Neutrophil (primary cell): Measurements from ENCODE around the gene FTCDNL1.

Experiments
- H3K27ac ChIP-seq: fragments of 200-600 bp; sonication (generic); 2 replicates; pipeline ENCODE4 v1.5.1; 2016; ENCODE audit warnings: mild to moderate bottlenecking, moderate library complexity
- H3K27me3 ChIP-seq: fragments of 200-600 bp; sonication (generic); 2 replicates; pipeline ENCODE4 v1.6.0; 2016; ENCODE audit warnings: mild to moderate bottlenecking
- H3K36me3 ChIP-seq: fragments of 200-600 bp; sonication (generic); 2 replicates; pipeline ENCODE4 v1.5.1; 2017
- H3K4me1 ChIP-seq, 2 experiments: fragments of 200-600 bp in 1 of 2; sonication (generic) in 1 of 2; 1 replicate in 1 of 2; 2 replicates in 1 of 2; pipeline versions ENCODE4 v1.5.1 to v1.6.1; 2013 to 2016; ENCODE audit warnings: low read depth in 1 of 2, low read length in 1 of 2, mild to moderate bottlenecking in 1 of 2, moderate library complexity in 1 of 2; ENCODE audit not compliant: control insufficient read depth in 1 of 2, insufficient read depth in 1 of 2
- H3K4me3 ChIP-seq, 2 experiments: fragments of 200-600 bp in 1 of 2; sonication (generic) in 1 of 2; 1 replicate in 1 of 2; 2 replicates in 1 of 2; pipeline ENCODE4 v1.5.1; 2013 to 2016; ENCODE audit warnings: low read depth in 1 of 2, low read length in 1 of 2, mild to moderate bottlenecking in 1 of 2, moderate library complexity in 1 of 2
- H3K9me3 ChIP-seq: fragments of 200-600 bp; sonication (generic); 2 replicates; pipeline ENCODE4 v1.5.1; 2016
- CTCF ChIP-seq: fragments of 200-600 bp; sonication (generic); IDR thresholded peaks from 2 replicates; pipeline ENCODE4 v1.5.1; 2016; ENCODE audit warnings: antibody characterized with exemption

Gene FTCDNL1

GRCh38 chr2:199851883-199852282 is 891 bp upstream of the FTCDNL1 start:
- H3K4me3 ChIP-seq = no peak overlapping the region
- no peak overlapping the region for H3K27ac ChIP-seq
- no peaks in the 10 kb centered on the region for H3K27me3 ChIP-seq
- H3K36me3 ChIP-seq = no peaks in the 10 kb centered on the region
- peaks cover 2% of the 10 kb centered on the region for H3K9me3 ChIP-seq
- no peak for TF ChIP-seq CTCF
- peaks cover 5 to 13% of the 10 kb centered on the region in 2 experiments for H3K4me1 ChIP-seq

- Histone ChIP-seq H3K4me1 (peaks cover 5 to 13% of the 10 kb centered on the region in 2 experiments), H3K36me3 (no peaks in the 10 kb centered on the region), H3K27me3 (no peaks in the 10 kb centered on the region), H3K9me3 (peaks cover 6% of the 10 kb centered on the region), H3K27ac (no peak overlapping the region), H3K4me3 (peak overlapping the region; percentile 56 to 60)
- no peak for TF ChIP-seq CTCF
Measured at GRCh38 chr2:199851501-199851810, 464 bp upstream of the FTCDNL1 start.

DNA sequence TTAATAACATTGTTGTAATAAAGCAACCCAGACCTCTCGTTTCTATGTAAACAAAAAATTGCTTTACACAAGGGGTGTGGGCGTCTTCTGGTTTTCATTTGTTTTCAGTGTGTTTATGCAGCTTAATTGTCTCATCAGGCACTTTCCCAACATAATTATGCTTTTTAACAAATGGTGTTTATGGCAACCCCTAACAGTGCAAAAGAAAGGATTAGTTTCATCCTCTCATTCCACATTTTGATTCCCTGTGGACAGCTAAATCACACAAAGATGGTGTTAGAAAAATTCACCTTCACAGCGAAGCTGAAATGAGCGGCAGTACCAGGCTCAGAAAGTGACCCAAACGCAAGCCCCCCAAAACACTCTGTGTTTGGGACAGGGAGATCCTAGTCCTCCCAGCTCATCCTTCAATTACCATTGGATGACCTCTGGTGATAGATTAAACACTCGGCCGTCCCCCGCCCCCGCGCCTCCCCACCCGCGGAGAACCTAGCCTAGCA is 724 bp downstream of the FTCDNL1 start:
- no peak overlapping the region for H3K27ac ChIP-seq
- H3K4me1 ChIP-seq = peaks cover 5 to 13% of the 10 kb centered on the region in 2 experiments

DNA sequence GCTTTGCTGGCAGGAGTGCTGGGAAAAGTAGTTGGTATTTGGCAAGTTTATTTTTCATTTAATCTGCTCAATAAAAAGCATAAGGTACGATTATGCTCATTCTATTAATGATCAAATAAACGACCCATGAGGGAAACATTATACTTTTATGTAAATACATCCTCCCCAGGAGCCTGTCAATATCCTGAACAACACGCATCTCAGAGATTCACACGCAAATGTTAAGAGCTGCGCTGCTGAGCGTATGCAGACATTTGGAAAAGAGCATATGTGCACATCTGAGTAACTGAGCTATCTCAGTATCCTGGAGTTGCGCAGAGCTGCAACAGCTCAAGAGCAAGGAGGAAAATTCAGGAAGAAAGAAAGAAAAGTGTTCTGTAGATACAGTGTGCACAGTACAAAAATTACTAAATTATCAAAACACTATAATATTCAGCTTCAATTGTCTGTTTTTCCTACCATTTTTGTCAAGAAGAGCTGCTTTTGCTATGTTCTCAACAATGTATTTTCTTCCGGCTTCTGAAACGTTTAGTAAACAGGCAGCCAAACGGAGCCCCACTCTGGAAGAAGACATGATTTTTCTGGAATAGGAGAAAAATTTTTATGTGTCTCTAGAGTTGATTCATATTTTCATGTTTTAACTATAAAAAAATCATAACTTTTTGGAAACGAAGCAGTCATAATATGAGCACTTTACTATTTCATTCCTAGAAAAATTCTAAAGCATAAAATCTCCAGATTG is 2.4 kb downstream of the FTCDNL1 start:
- Histone ChIP-seq H3K27me3 (no peaks in the 10 kb centered on the region), H3K27ac (no peak overlapping the region), H3K4me1 (peaks cover 5 to 13% of the 10 kb centered on the region in 2 experiments), H3K9me3 (peaks cover 10% of the 10 kb centered on the region), H3K4me3 (no peak overlapping the region), H3K36me3 (no peaks in the 10 kb centered on the region)
- TF ChIP-seq CTCF = no peak

More for the DNA sequence above, 724 bp downstream of the FTCDNL1 start:
- Histone ChIP-seq H3K27me3 (no peaks in the 10 kb centered on the region), H3K36me3 (no peaks in the 10 kb centered on the region), H3K4me3 (peak overlapping the region; percentile 56 to 60), H3K9me3 (peaks cover 10% of the 10 kb centered on the region)
- TF ChIP-seq CTCF = no peak

DNA sequence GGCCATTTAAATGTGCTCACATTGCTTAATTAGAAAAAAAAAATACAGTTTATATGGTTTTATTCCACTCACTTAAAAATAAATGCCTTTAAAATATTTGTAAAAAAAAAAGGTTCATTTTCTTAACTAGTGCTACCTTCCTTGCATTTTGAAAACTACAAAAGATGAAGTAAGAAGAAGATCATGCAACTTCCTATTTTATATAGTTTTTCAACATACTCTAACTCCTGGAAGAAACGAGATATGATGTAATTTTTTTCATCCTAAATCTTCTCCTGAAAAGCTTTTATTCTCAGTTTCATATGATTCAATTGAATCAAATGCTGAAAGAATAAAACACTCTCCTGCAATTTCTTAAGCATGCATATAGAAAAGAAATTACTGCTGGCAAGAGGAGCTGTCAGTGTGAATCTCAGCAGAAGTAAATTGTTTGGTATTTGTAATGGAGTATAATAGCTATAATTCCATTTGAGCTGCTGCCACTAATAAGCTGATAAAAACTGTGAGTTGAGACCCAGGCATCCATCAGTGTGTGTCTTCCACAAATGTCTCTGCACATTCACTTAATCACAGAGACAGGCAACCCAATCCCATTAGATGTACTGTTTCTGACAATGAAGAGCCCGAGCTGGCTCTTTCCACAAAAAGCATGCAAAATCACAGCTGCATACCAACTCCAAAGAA is 3.7 kb downstream of the FTCDNL1 start:
- Histone ChIP-seq H3K27ac (no peak overlapping the region), H3K4me1 (peaks cover 5 to 13% of the 10 kb centered on the region in 2 experiments), H3K36me3 (no peaks in the 10 kb centered on the region), H3K4me3 (no peak overlapping the region), H3K9me3 (peaks cover 10% of the 10 kb centered on the region), H3K27me3 (no peaks in the 10 kb centered on the region)
- no peak for TF ChIP-seq CTCF
